Vagina (tissue), 2 donors: ENCODE data around the gene RACGAP1.

ENCODE experiments used
- CTCF ChIP-seq, 3 experiments: fragments of 450-650 bp in 2 of 3; fragments of 200-600 bp in 1 of 3; sonication (generic) in 1 of 3; IDR thresholded peaks; one replicate each; pipeline ENCODE4 v1.5.1; 2017 to 2019; ENCODE audit warnings: antibody characterized with exemption in 3 of 3, mild to moderate bottlenecking in 2 of 3, moderate library complexity in 2 of 3
- POLR2AphosphoS5 ChIP-seq, 2 donors: sonication (generic); formaldehyde crosslinking; IDR thresholded peaks; one replicate each; pipeline ENCODE4 v1.9.0; 2017; ENCODE audit warnings: antibody characterized with exemption in 2 of 2, mild to moderate bottlenecking in 2 of 2, low read depth in 1 of 2; ENCODE audit not compliant: insufficient read depth in 1 of 2

GRCh38 chr12:49943625-49943960 is 81.7 kb downstream of the RACGAP1 start:
- TF ChIP-seq CTCF (IDR thresholded peaks at IDR 0.05) (no peak), POLR2AphosphoS5 (IDR thresholded peaks at IDR 0.05; ENCODE audit: insufficient read depth in 1 of 2, low read depth in 1 of 2) (no peak)
